Measurements from ENCODE around the gene DOCK4.

DNA sequence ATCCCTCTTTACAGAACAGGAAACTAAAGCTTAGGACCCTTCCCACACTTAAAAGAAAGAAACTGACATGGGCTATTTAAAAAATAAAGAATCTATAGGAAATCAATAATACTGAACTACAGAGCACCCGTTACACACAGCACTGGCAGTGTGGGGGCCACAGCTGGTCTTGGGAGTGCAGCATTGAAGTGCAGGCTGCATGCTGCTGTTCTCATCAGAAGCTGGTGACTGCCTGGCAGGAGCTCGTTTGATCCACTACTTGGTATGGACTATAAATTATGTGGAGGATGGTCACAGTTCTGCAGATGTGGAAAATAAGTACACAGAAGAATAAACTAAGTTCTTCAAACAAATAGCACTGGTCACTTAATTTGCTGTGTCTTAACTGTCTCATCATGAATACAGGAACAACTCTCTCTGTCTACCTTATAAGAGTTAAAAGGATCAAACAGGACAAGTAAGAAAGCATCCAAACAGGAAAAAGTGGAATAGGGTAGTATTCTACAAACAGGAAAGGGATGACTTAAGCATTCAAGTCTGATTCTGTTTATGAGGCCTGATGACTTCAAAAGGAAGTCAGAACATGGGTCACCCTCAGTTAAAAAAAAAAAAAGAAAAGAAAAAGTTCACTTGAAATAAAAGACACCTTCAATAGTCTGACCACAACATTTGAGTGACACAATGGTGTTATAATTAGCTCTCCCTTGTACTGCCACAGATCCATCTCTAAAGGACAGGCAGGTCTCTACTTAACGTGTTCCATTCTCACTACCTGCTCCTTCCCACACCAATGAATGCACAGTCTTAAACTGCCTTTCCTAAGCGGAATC is 21.0 kb downstream of the DOCK4 start:
- TF ChIP-seq EP300 (IDR thresholded peaks at IDR 0.05; ENCODE audit: borderline replicate concordance), result no peak
- no peak for TF ChIP-seq YY1 (IDR thresholded peaks at IDR 0.05; ENCODE audit: low read depth)
- TF ChIP-seq CEBPB (IDR thresholded peaks at IDR 0.05), result no peak
- TF ChIP-seq REST (IDR thresholded peaks at IDR 0.05; ENCODE audit: low read depth), result no peak
- TF ChIP-seq TEAD4 (IDR thresholded peaks at IDR 0.05), result no peak
- no peak for TF ChIP-seq EGR1 (IDR thresholded peaks at IDR 0.05)
- no peak for TF ChIP-seq RAD21 (IDR thresholded peaks at IDR 0.05; ENCODE audit: low read depth)
- no peak for TF ChIP-seq TAF1 (IDR thresholded peaks at IDR 0.05; ENCODE audit: low read depth)
